GM23338 (cell line): ENCODE data around the gene FILIP1L. TPM values are rescaled to one million over a fixed set of nuclear protein-coding genes. Genes with fewer than 3 reads are reported as not detected.

Experiments used
- ATAC-seq: fragments of 200-7000 bp; cut with Tn5 transposase; 3 replicates; pipeline ENCODE4 v1.9.1; 2020
- DNase-seq: peaks from one replicate; pipeline ENCODE4 v3.0.0-alpha.2; 2015; ENCODE audit warnings: low spot score
- H2AFZ ChIP-seq: fragments of 200-600 bp; sonication (generic); 2 replicates; pipeline ENCODE4 v1.8.0; 2016; ENCODE audit warnings: antibody characterized with exemption, mild to moderate bottlenecking, moderate library complexity
- H3F3A ChIP-seq: fragments of 200-600 bp; sonication (generic); replicated peaks from 2 replicates; pipeline ENCODE4 v1.8.0; 2017; ENCODE audit warnings: antibody characterized with exemption, mixed run types, low read depth
- H3K27ac ChIP-seq: fragments of 200-600 bp; sonication (generic); 2 replicates; pipeline ENCODE4 v1.6.1; 2016; ENCODE audit warnings: low read depth
- H3K27me3 ChIP-seq: fragments of 200-600 bp; sonication (generic); 2 replicates; pipeline ENCODE4 v1.8.0; 2016; ENCODE audit warnings: mild to moderate bottlenecking, mixed run types, moderate library complexity; ENCODE audit not compliant: insufficient read depth
- H3K36me3 ChIP-seq: fragments of 200-600 bp; sonication (generic); 2 replicates; pipeline ENCODE4 v1.8.0; 2016; ENCODE audit warnings: mild to moderate bottlenecking; ENCODE audit not compliant: insufficient read depth
- H3K4me1 ChIP-seq: fragments of 200-600 bp; sonication (generic); 2 replicates; pipeline ENCODE4 v1.8.0; 2016; ENCODE audit warnings: mild to moderate bottlenecking, moderate library complexity; ENCODE audit not compliant: insufficient read depth
- H3K4me2 ChIP-seq: fragments of 200-600 bp; sonication (generic); 2 replicates; pipeline ENCODE4 v1.7.1; 2017; ENCODE audit warnings: mixed run types
- H3K4me3 ChIP-seq: fragments of 200-600 bp; sonication (generic); 2 replicates; pipeline ENCODE4 v1.6.1; 2016; ENCODE audit warnings: mixed run types
- H3K79me2 ChIP-seq: fragments of 200-600 bp; sonication (generic); replicated peaks from 2 replicates; pipeline ENCODE4 v1.8.0; 2017; ENCODE audit warnings: mild to moderate bottlenecking; ENCODE audit not compliant: insufficient read depth
- H3K9me2 ChIP-seq: fragments of 200-600 bp; sonication (generic); 2 replicates; pipeline ENCODE4 v1.8.0; 2017; ENCODE audit not compliant: insufficient read depth
- H4K20me1 ChIP-seq: fragments of 200-600 bp; sonication (generic); replicated peaks from 2 replicates; pipeline ENCODE4 v1.8.0; 2017; ENCODE audit warnings: mild to moderate bottlenecking; ENCODE audit not compliant: insufficient read depth
- H3K27ac Mint-ChIP-seq: 2 replicates; pipeline ENCODE4 v1.8.0; 2020; ENCODE audit warnings: inconsistent platforms, mild to moderate bottlenecking, moderate library complexity, mixed read lengths
- H3K27me3 Mint-ChIP-seq: 3 replicates; pipeline ENCODE4 v1.8.0; 2022; ENCODE audit warnings: low read depth, mild to moderate bottlenecking, moderate library complexity, mixed read lengths, inconsistent platforms; ENCODE audit not compliant: insufficient read depth, poor library complexity
- H3K36me3 Mint-ChIP-seq: 3 replicates; pipeline ENCODE4 v1.8.0; 2021; ENCODE audit warnings: low read depth, mild to moderate bottlenecking, inconsistent platforms, moderate library complexity, mixed read lengths
- H3K4me1 Mint-ChIP-seq: 3 replicates; pipeline ENCODE4 v1.8.0; 2020; ENCODE audit warnings: mild to moderate bottlenecking, inconsistent platforms, mixed read lengths
- H3K4me3 Mint-ChIP-seq: 3 replicates; pipeline ENCODE4 v1.8.0; 2021; ENCODE audit warnings: moderate library complexity, mild to moderate bottlenecking, inconsistent platforms, mixed read lengths
- H3K9me3 Mint-ChIP-seq: 3 replicates; pipeline ENCODE4 v1.8.0; 2020; ENCODE audit warnings: moderate library complexity, mild to moderate bottlenecking, inconsistent platforms, mixed read lengths
- CREB1 ChIP-seq: fragments of 250-450 bp; sonication (Bioruptor Pico); IDR thresholded peaks from 2 replicates; pipeline ENCODE4 v1.5.0; 2020; ENCODE audit warnings: low read depth, mild to moderate bottlenecking, moderate library complexity
- ETS1 ChIP-seq: IDR thresholded peaks from 2 replicates; pipeline ENCODE4 v1.6.1; 2016; ENCODE audit warnings: antibody characterized with exemption
- EZH2 ChIP-seq: fragments of 200-600 bp; sonication (generic); IDR thresholded peaks from one replicate; pipeline ENCODE4 v1.8.0; 2017; ENCODE audit warnings: antibody characterized with exemption, mild to moderate bottlenecking, low read depth; ENCODE audit not compliant: unreplicated experiment
- EZH2phosphoT487 ChIP-seq: fragments of 200-600 bp; sonication (generic); IDR thresholded peaks from one replicate; pipeline ENCODE4 v1.8.1; 2018; ENCODE audit warnings: antibody characterized with exemption; ENCODE audit not compliant: unreplicated experiment
- JUNB ChIP-seq: IDR thresholded peaks from one replicate; pipeline ENCODE4 v1.6.1; 2016; ENCODE audit warnings: antibody characterized with exemption; ENCODE audit not compliant: unreplicated experiment
- NANOG ChIP-seq: IDR thresholded peaks from 2 replicates; pipeline ENCODE4 v1.6.1; 2016; ENCODE audit warnings: antibody characterized with exemption, borderline replicate concordance
- POLR2AphosphoS5 ChIP-seq: IDR thresholded peaks from 2 replicates; pipeline ENCODE4 v1.6.1; 2016; ENCODE audit warnings: antibody characterized with exemption, low read depth
- REST ChIP-seq: IDR thresholded peaks from one replicate; pipeline ENCODE4 v1.6.1; 2018; ENCODE audit warnings: antibody characterized with exemption; ENCODE audit not compliant: unreplicated experiment
- STAT1 ChIP-seq: IDR thresholded peaks from one replicate; pipeline ENCODE4 v1.6.1; 2016; ENCODE audit warnings: antibody characterized with exemption; ENCODE audit not compliant: unreplicated experiment
- ZNF114 ChIP-seq: fragments of 250-450 bp; sonication (Bioruptor Pico); IDR thresholded peaks from 2 replicates; pipeline ENCODE4 v1.5.0; 2020; ENCODE audit warnings: mild to moderate bottlenecking, moderate library complexity
- ZNF331 ChIP-seq: fragments of 250-450 bp; sonication (Bioruptor Pico); IDR thresholded peaks from 2 replicates; pipeline ENCODE4 v1.5.0; 2020; ENCODE audit warnings: low read depth, mild to moderate bottlenecking, moderate library complexity
- polyA plus RNA-seq: library from polyadenylated mRNA; unstranded; fragments of >200 nt; fragmentation: Nextera tagmentation; extraction: Ambion mirVana; gene quantifications from 2 replicates; pipeline ENCODE4 v1.2.1, GENCODE V29; 2016
- total RNA-seq: library from RNA; depleted of rRNA; stranded (reverse); fragments of >200 nt; shearing (Covaris generic); gene quantifications from 2 replicates; pipeline ENCODE4 v1.2.3, GENCODE V29; 2014
- TF ChIP-seq, protein P1 (sequence below), 2 experiments: fragments of 200-600 bp in 1 of 2; sonication (generic) in 1 of 2; conservative IDR thresholded peaks; 2 replicates each; pipeline versions ENCODE4 v1.5.1 to v1.6.1; 2016 to 2017; ENCODE audit warnings: antibody characterized with exemption in 2 of 2, low read depth in 2 of 2, mild to moderate bottlenecking in 2 of 2, moderate library complexity in 1 of 2

The FILIP1L gene
- total and polyA plus RNA-seq, 2 experiments from 2014 or later, result 1.6 TPM; not detected in 1

DNA sequence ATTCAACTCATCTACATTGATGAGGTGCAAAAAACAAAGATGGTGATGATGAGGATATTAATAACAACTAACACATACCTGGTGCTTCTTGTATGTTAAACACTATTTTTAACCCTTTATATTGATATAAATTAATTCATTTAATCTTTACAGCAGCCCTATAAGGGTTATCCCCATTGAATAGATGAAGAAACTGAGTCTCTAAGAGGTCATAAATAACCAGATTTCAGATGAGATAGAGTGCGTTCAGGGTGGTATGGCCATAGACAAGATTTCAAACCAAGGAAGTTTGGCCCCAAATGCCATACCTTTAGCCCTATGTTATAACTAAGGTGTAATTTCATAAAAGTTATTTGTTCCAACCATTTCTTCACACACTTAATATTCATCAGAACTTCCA lies 214.1 kb downstream of the FILIP1L start (continued):
- TF ChIP-seq REST, result no peak
- no peak for TF ChIP-seq NANOG
- TF ChIP-seq ETS1, result no peak
- TF ChIP-seq CREB1 (CRISPR knock-in tag), result no peak
- TF ChIP-seq EZH2phosphoT487, result no peak
- no peak for TF ChIP-seq ZNF331 (CRISPR knock-in tag)

DNA sequence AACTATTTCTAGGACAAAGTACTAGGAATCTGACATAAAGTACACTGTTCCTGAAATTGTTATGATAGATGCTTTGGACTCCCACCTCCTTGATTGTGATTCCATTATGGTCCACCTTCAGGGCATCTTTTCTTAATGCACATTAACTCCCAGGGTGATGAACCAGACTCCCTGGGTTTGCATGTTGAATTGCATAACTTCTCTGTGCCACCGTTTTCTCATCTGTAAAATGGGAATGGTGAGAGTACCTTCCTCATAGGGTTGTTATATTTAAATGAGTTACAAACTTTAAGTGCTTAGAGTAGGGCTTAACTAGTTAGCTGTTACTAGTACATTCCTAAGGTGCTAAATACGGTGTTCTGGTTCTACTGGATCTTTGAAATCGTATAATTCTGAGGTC lies 214.7 kb downstream of the FILIP1L start:
- Histone ChIP-seq H3F3A (no peaks in the 10 kb centered on the region), H3K4me3 (no peak overlapping the region), H2AFZ (no peak overlapping the region), H3K4me1 (peaks cover 25% of the 10 kb centered on the region), H3K79me2 (peaks cover 16% of the 10 kb centered on the region), H3K27me3 (no peaks in the 10 kb centered on the region), H4K20me1 (no peaks in the 10 kb centered on the region), H3K36me3 (no peaks in the 10 kb centered on the region), H3K4me2 (no peak overlapping the region), H3K27ac (no peak overlapping the region), H3K9me2 (no peaks in the 10 kb centered on the region)
- Mint-ChIP-seq H3K36me3 (no peaks in the 10 kb centered on the region), H3K27ac (no peak overlapping the region), H3K4me1 (peaks cover 37% of the 10 kb centered on the region), H3K4me3 (no peak overlapping the region), H3K9me3 (no peaks in the 10 kb centered on the region), H3K27me3 (no peaks in the 10 kb centered on the region)
- TF ChIP-seq EZH2, result no peak
- no peak for TF ChIP-seq POLR2AphosphoS5
- TF ChIP-seq, protein P1, sequence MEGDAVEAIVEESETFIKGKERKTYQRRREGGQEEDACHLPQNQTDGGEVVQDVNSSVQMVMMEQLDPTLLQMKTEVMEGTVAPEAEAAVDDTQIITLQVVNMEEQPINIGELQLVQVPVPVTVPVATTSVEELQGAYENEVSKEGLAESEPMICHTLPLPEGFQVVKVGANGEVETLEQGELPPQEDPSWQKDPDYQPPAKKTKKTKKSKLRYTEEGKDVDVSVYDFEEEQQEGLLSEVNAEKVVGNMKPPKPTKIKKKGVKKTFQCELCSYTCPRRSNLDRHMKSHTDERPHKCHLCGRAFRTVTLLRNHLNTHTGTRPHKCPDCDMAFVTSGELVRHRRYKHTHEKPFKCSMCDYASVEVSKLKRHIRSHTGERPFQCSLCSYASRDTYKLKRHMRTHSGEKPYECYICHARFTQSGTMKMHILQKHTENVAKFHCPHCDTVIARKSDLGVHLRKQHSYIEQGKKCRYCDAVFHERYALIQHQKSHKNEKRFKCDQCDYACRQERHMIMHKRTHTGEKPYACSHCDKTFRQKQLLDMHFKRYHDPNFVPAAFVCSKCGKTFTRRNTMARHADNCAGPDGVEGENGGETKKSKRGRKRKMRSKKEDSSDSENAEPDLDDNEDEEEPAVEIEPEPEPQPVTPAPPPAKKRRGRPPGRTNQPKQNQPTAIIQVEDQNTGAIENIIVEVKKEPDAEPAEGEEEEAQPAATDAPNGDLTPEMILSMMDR (conservative IDR thresholded peaks at IDR 0.05; ENCODE audit: low read depth in 2 of 2), result no peak
- TF ChIP-seq EZH2phosphoT487, result no peak
- no peak for TF ChIP-seq CREB1 (CRISPR knock-in tag)
- TF ChIP-seq ZNF114, result no peak
- TF ChIP-seq REST, result no peak
- TF ChIP-seq ETS1, result no peak
- TF ChIP-seq STAT1, result no peak
- TF ChIP-seq ZNF331 (CRISPR knock-in tag), result no peak
- TF ChIP-seq JUNB, result no peak
- TF ChIP-seq NANOG, result no peak
- DNase-seq (no peak), ATAC-seq (no peak)
